Activated CD4-positive, alpha-beta T cell treated with anti-CD3 and anti-CD28 coated beads, Interleukin-2, amount 10 ng/mL, durations not matched to agents 24 days and 14 days (primary cell): ENCODE data around the gene TEDC2. TPM values are rescaled to one million over a fixed set of nuclear protein-coding genes. Genes with fewer than 3 reads are reported as not detected.

Experiments
- DNase-seq: peaks from one replicate; pipeline ENCODE4 v3.0.0; 2022
- H3K27ac Mint-ChIP-seq: one replicate; pipeline ENCODE4 v1.8.0; 2022; ENCODE audit warnings: mild to moderate bottlenecking, mixed read lengths
- H3K27me3 Mint-ChIP-seq: one replicate; pipeline ENCODE4 v1.8.0; 2022; ENCODE audit warnings: mixed read lengths
- H3K36me3 Mint-ChIP-seq: one replicate; pipeline ENCODE4 v1.8.0; 2022; ENCODE audit warnings: low read depth, mild to moderate bottlenecking, mixed read lengths
- H3K4me1 Mint-ChIP-seq: one replicate; pipeline ENCODE4 v1.8.0; 2021; ENCODE audit warnings: mixed read lengths
- H3K4me3 Mint-ChIP-seq: one replicate; pipeline ENCODE4 v1.8.0; 2022; ENCODE audit warnings: mild to moderate bottlenecking, moderate library complexity, mixed read lengths
- H3K9me3 Mint-ChIP-seq: one replicate; pipeline ENCODE4 v1.8.0; 2021; ENCODE audit warnings: mixed read lengths
- intact Hi-C: fragments of 100-400 bp; cut with micrococcal nuclease; formaldehyde crosslinking; loops from one replicate; pipeline ENCODE4 v1.15.1; 2023
- total RNA-seq: library from RNA; stranded (reverse); gene quantifications from 2 replicates; pipeline ENCODE4 v1.2.3, GENCODE V29; 2022

Gene TEDC2
- total RNA-seq, 1 donor from 2014 or later = 41.7 TPM

DNA sequence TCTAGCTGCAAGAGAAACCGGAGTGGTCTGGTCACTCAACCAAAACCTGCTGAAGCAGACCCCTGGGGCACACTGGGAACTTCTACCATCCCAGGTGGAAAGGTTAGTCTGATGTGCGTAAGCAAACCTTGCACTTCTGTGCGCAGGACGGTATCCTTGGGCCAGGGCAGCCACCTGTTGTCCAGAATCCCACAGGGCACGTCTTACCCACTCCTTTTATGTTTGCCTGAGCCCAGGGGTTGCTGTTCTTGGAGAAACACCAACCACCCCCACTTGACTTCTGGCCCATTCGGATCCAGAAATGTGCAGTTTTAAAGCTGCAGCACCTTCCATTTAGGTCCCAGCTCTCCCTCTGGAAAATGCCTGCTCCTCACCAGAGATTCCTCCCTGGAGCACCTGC is 33.7 kb downstream of the TEDC2 start:
- intact Hi-C loops = no loop called here
- no peaks in the 10 kb centered on the region for H3K4me1 Mint-ChIP-seq

GRCh38 chr16:2494616-2495015 is 34.7 kb downstream of the TEDC2 start:
- intact Hi-C loops = no loop called here
- Mint-ChIP-seq H3K27ac (no peak overlapping the region), H3K36me3 (no peaks in the 10 kb centered on the region), H3K9me3 (no peaks in the 10 kb centered on the region), H3K4me3 (no peak overlapping the region), H3K27me3 (no peaks in the 10 kb centered on the region), H3K4me1 (no peaks in the 10 kb centered on the region)
- no peak for DNase-seq

More for the DNA sequence above, 33.7 kb downstream of the TEDC2 start:
- no peaks in the 10 kb centered on the region for H3K9me3 Mint-ChIP-seq
- no peaks in the 10 kb centered on the region for H3K27me3 Mint-ChIP-seq
- H3K4me3 Mint-ChIP-seq = no peak overlapping the region
- no peak overlapping the region for H3K27ac Mint-ChIP-seq
- DNase-seq = no peak
- no peaks in the 10 kb centered on the region for H3K36me3 Mint-ChIP-seq

- Mint-ChIP-seq H3K27me3 (no peaks in the 10 kb centered on the region), H3K4me3 (no peak overlapping the region), H3K4me1 (no peaks in the 10 kb centered on the region), H3K27ac (no peak overlapping the region), H3K9me3 (no peaks in the 10 kb centered on the region), H3K36me3 (no peaks in the 10 kb centered on the region)
- intact Hi-C loops = no loop called here
- DNase-seq = no peak
These were observed 35.1 kb downstream of the TEDC2 start for GRCh38 chr16:2495041-2495440.

GRCh38 chr16:2496223-2497115 is 36.6 kb downstream of the TEDC2 start:
- Mint-ChIP-seq H3K36me3 (no peaks in the 10 kb centered on the region), H3K4me1 (no peaks in the 10 kb centered on the region)
- intact Hi-C loops = no loop called here

GRCh38 chr16:2497116-2497630 is 37.3 kb downstream of the TEDC2 start:
- no peaks in the 10 kb centered on the region for H3K27me3 Mint-ChIP-seq
- no peak overlapping the region for H3K4me3 Mint-ChIP-seq
- H3K9me3 Mint-ChIP-seq = no peaks in the 10 kb centered on the region
- H3K27ac Mint-ChIP-seq = no peak overlapping the region
- intact Hi-C loops = no loop called here
- no peaks in the 10 kb centered on the region for H3K36me3 Mint-ChIP-seq
- DNase-seq = no peak
- H3K4me1 Mint-ChIP-seq = no peaks in the 10 kb centered on the region

More at GRCh38 chr16:2496223-2497115, 36.6 kb downstream of the TEDC2 start:
- H3K27ac Mint-ChIP-seq = no peak overlapping the region
- no peak for DNase-seq
- no peaks in the 10 kb centered on the region for H3K27me3 Mint-ChIP-seq
- H3K4me3 Mint-ChIP-seq = no peak overlapping the region
- no peaks in the 10 kb centered on the region for H3K9me3 Mint-ChIP-seq

GRCh38 chr16:2497695-2498484 is 38.0 kb downstream of the TEDC2 start:
- Mint-ChIP-seq H3K4me1 (no peaks in the 10 kb centered on the region), H3K27ac (no peak overlapping the region), H3K27me3 (no peaks in the 10 kb centered on the region), H3K9me3 (no peaks in the 10 kb centered on the region), H3K36me3 (no peaks in the 10 kb centered on the region), H3K4me3 (no peak overlapping the region)
- no peak for DNase-seq
- intact Hi-C loops = no loop called here

GRCh38 chr16:2498531-2499253 is 38.8 kb downstream of the TEDC2 start:
- Mint-ChIP-seq H3K4me1 (no peaks in the 10 kb centered on the region), H3K4me3 (no peak overlapping the region), H3K36me3 (no peaks in the 10 kb centered on the region), H3K27ac (no peak overlapping the region), H3K9me3 (no peaks in the 10 kb centered on the region), H3K27me3 (no peaks in the 10 kb centered on the region)
- DNase-seq = no peak
- intact Hi-C loops = no loop called here

- no peak for DNase-seq
- H3K4me1 Mint-ChIP-seq = no peaks in the 10 kb centered on the region
- no peaks in the 10 kb centered on the region for H3K36me3 Mint-ChIP-seq
- no peaks in the 10 kb centered on the region for H3K9me3 Mint-ChIP-seq
- intact Hi-C loops = no loop called here
- H3K4me3 Mint-ChIP-seq = no peak overlapping the region
- no peak overlapping the region for H3K27ac Mint-ChIP-seq
- H3K27me3 Mint-ChIP-seq = no peaks in the 10 kb centered on the region
These were observed 39.5 kb downstream of the TEDC2 start for GRCh38 chr16:2499454-2499853.

GRCh38 chr16:2499890-2500429 is 40.1 kb downstream of the TEDC2 start:
- no peaks in the 10 kb centered on the region for H3K27me3 Mint-ChIP-seq
- intact Hi-C loops = loop anchor here (2.0 to 5.0 kb wide), 2 partner anchors 25 to 68 kb away; partner anchors contain the start of gene TBC1D24
- no peak overlapping the region for H3K27ac Mint-ChIP-seq
- no peaks in the 10 kb centered on the region for H3K4me1 Mint-ChIP-seq
- H3K9me3 Mint-ChIP-seq = no peaks in the 10 kb centered on the region
- no peak overlapping the region for H3K4me3 Mint-ChIP-seq
- no peaks in the 10 kb centered on the region for H3K36me3 Mint-ChIP-seq
- DNase-seq = no peak

- Mint-ChIP-seq H3K36me3 (no peaks in the 10 kb centered on the region), H3K4me3 (no peak overlapping the region), H3K9me3 (no peaks in the 10 kb centered on the region), H3K27ac (no peak overlapping the region), H3K27me3 (no peaks in the 10 kb centered on the region), H3K4me1 (no peaks in the 10 kb centered on the region)
- DNase-seq = no peak
- intact Hi-C loops = loop anchor here (2.0 to 5.0 kb wide), 2 partner anchors 26 to 68 kb away; partner anchors contain the start of gene TBC1D24
These were observed 40.6 kb downstream of the TEDC2 start for GRCh38 chr16:2500430-2500917.

DNA sequence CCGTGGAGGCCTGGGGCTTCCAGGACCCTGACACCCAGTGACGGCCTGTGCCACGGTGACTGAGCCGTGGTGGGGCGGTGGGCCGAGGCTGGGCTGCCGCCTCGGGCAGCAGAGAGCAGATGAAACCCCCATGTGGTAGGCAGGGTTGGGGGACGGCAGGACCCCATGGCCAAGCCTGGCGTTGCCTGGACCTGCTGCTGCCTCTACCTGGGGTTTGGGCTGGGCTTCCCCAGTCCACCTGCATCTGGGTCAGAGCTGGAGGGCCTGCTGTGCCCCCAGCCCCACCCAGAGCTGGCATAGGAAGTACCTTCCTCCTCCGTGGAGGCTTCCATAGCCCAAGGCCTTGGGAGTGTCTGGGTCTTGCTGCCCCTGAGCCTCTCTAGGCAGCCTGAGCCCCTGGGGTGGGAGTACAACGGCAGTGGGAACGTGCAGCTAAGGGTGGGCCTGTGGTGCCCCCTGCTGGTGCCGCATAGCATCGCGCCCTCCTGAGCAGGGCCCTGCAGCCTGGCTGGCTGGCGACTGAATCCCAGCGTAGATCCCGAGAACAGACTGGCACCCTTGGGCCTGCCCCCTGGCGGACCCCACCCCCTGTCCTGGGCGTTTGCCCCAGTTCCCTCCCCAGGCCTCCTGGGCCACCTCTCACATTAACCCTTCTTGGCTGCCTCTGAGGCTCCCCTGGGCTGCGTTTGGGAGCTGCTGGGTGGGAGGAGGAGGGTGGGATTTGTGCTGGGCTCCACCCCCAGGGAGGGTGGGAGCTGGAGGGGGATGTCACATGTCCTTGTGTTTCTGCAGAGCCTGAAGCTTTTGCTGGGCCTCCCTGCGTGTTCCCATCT is 41.2 kb downstream of the TEDC2 start:
- peak; percentile 94 for DNase-seq
- intact Hi-C loops = loop anchor here (1.0 to 5.0 kb wide), 4 partner anchors 26 to 232 kb away; partner anchors contain the start of gene TBC1D24
- no peaks in the 10 kb centered on the region for H3K27me3 Mint-ChIP-seq
- H3K9me3 Mint-ChIP-seq = no peaks in the 10 kb centered on the region
- no peak overlapping the region for H3K27ac Mint-ChIP-seq
- no peaks in the 10 kb centered on the region for H3K4me1 Mint-ChIP-seq
- H3K36me3 Mint-ChIP-seq = no peaks in the 10 kb centered on the region
- H3K4me3 Mint-ChIP-seq = no peak overlapping the region
